ENCODE measurements around the gene METRNL.
A peak's percentile ranks its signal among the peaks of the same experiment; 100 is the strongest.
"Not testable (repeated sequence)": the region's sequence is repeated elsewhere in the genome, so short reads cannot be mapped to it uniquely, and the experiment has no call there.

The METRNL gene

DNA sequence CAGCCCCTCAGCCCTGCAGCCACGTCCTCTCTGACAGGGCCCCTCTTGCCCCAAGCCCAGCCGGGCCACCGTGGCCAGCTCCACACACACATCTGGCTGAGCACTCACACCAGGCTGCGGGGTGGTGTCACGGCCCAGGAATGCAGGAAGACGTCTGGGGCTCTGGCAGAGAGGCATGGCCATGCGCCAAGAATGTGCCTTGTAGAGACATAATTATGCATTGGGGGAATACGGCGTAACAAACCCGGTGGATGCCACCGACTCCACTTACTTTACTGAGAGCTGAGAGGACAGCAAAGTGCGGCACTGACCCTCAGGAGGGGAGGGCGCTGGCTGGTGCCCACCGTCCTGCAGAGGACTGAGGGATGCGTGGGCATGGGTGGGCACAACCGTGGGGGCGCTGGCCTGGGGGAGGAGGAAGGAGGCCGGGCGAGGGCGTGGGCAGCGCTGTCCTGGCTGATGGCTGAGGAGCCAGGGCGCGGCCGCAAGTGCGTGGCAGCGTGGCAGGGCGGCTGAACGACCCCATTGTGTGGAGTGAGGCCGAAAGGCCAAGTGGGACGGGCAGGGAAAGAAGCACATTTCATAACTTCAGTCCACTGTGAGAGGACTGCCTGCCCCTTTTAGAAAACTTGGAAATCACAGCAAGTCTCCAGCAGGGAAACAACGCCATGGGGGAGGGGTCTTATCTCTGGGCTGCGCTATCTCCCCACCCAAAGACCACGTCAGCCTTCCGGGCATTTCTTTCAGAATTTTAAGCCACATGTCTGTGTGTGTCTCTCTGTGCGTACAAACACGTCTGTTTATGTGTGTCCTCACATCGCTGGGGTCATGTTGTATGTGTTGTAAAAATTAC, 30.6 kb downstream of the METRNL start:
- no peak for DNase-seq

DNA sequence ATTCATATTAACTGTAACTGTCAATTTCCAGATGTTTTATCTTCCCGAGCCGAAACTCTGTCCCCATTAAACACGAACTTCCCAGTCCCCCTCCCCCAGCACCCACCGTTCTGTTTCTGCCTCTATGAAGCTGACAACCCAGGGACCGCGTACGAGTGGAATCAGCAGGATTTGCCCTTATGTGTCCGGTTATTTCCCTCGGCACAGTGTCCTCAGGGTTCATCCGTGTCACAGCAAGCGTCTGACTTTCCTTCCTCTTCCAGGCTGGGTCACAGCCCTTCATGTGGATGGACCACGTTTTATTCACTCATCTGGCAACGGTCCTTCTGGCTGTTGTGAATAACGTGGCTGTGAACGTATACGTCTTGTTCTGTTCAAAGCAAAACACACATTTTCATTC, 31.3 kb downstream of the METRNL start:
- no peak for DNase-seq

DNA sequence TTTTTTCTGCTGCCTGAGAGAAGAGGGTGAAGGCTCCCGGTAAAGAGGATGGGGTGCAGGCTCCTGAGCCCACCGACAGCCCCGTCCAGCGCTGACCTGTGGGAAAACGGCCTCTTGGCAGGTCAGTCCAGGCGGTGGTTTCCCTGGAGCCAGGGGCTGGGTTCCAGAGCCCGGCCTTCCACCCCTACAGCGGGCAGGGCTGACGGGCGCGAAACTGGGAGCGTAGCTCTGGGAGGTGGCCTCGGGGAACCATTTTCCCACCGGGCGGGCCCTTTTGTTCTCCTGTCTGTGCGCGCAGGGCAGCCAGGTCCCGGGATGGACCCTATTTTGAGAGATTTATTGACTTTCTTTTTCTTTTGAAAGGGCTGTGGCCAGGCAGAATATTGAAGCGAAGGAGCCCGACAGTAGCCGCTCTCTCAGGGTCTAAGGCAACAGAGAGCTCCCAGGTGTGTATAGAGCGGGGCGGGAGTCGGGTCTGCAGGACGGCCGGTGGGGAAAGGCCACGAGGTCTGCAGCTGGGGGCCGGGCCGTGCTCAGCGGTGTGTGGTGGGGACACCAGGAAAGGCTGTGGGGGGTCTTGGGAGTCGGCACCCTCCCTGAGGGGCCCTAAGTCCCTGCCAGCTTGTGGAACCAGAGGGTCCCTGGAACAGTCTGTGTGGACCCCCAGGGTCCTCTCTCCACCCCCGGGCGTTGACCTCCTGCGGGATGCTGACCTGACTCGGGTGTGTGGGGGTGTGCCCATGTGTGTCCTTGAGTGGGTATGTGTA, 32.3 kb downstream of the METRNL start:
- no peak for DNase-seq

DNA sequence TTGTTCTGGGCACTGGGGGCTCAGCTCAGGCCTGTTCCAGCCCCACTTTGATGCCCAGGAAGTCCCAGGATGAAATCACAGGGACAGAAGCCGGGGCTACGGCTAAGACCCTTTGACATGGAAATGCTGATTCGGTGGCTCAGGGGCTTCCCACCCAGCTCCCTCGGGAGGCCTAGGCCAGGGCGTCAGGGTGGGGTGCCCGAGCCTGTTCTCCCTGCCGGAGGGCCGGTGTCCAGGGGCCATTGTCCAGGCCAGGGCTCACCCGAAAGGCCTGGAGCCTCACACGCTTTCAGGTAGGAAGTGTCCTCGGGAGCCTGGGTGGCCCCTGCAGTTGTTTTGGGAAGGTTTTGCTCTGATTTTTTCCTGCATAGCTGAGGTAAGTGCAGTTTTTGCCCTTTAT, 34.0 kb downstream of the METRNL start:
- DNase-seq: no peak

DNA sequence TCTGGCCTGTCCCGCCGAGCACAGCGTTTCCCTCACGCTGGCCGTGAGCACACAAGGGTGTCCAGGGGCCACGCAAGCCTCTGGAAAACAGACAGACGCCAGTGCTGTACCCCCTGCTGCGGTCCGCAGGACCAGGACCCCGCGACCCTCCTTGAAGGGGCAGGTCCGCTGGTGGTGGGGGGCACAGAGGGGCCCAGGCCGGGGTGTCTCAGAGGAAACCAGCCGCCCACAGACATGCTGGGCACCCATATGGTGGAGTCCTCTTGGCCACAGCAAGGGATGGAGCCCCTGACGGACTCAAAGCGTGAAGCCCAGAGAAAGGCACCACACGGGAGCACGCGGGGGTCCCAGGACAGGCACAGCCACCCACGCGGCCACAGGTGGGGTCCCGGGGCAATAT, 34.4 kb downstream of the METRNL start:
- DNase-seq: no peak

DNA sequence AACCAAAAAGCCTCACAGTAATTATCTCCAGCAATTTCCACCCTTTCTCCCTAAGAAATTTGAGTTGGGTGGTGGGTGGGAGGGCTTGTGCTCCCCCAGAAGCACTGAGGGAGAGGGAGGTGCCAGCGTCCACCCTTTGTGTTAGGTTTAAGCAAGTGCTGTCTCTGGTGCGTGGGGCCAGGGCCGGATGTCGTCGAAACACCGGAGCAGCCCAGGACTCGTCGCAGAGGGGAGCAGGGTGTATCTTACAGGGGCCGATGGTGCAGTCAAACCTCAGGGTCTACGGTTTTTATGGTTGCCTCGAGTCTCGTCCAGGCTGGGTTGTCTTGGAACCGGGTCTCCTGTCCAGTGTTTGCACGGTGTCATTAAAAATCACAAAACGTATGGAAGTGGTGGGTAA, 35.3 kb downstream of the METRNL start:
- DNase-seq: no peak

DNA sequence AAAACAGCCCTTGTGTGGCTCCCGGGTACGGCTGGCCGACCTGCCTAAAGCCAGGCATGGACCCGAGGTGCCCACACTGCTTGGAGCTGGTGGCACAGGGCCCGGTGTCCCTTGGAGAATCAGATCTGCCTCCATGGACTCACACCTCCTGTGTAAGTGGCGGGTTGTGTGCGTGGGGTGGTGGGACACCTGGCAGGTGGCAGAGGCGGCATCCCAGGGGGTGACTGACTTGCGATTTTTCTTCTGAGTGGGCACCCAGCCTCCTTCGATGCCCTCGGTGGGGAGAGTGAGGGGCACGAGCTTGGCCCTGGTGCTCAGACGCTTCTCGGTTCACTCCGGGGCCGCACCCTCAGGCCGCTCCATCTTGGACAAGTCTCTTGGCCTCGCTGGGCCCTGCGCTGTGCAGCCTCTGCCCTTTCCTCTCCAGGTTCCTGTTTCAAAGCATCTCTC, 35.8 kb downstream of the METRNL start:
- DNase-seq: no peak

DNA sequence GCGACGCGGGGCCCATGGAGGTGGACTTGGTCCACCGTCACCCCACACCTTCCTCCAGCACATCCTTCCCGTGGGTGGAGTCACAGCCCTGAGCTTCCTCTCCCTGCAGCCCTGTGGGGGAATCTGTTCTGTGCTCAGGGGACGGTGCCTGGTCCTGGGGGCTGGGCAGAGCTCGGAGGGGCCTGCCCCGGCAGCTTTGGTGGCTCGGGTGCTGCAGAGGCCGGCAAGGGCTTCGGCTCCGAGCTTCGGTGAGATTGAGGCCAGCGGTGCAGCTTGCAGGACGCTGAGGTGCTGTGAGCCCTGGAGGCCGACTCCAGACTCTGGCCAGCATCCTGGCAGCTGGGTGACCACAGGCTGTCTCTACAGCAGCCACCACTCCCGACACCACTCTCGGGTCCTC, 36.4 kb downstream of the METRNL start:
- no peak for DNase-seq

DNA sequence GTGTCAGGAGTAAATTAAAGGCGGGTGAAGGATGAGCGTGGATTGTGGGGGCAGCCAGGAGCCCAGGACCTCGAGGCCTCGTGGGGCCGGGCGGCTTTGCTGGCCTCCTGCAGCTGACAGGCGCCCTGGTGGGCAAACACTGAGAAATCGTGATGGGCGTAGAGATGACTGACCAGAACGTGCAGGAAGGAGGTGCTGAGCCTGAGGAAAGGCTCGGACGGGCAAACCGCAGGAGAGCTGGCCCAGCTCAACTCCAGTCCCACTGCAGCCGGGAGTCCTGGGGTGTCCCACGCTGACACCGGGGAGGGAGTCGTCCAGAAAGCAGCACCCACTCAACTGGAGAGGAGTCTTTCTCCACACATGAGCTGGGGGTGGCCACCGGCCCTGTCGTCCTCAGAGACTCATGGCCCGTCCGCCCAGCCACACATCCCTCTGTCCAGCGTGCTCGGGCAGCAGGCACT, 36.9 kb downstream of the METRNL start:
- no peak for DNase-seq

DNA sequence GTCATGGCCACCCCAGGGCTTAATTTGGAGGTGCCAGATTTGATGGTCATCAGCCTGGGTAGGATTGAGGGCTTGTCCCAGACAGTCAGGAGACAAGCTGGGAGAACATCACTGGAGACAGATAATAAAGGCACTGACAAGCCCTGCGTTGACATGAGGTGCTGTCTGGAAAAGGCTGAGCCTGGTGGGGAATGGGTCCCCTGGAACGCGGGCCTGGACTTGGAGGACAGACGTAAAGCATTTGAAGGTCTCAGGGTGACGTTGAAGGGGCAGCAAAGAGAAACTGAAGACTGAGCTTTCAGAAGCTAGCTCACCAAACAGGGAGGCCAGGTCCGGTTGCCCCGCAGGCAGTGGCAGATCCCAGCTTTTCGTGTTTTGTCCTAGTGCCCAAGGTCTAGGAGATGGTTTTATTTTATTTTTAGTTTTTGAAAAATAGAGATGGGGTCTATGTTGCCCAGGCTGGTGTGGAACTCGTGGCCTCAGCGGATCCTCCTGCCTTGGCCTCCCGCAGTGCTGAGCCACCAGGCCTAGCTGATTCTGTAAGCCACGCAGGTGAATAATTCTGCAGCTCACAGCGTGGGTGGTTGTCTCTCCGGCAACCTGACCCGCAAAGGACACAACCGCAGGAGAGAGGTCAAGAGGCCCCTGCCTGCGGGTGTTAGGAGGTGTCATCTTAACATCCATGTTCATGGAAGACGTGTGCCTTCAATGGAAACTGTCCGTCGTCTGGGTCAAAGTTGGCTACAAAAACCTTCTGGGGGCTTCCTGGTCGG, 37.6 kb downstream of the METRNL start:
- DNase-seq: no peak

DNA sequence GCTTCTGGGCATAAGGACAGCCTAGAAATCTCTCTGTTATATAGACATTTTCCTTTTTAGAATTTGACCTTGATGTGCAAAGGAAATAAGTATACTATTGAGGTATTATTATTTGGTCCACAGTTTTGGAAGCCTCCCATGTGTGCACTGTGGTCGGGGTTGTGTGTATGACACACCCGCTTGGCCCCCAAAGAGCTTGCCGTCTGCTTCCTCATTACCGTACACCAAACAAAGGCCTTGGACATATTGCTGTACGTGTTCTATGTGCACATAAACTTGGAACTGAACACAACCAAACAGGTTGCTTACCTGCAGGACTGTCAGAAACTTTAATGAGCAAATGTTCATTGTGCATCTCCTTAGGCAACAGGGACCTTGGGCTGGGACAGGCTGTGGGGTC, 38.2 kb downstream of the METRNL start:
- no peak for DNase-seq

DNA sequence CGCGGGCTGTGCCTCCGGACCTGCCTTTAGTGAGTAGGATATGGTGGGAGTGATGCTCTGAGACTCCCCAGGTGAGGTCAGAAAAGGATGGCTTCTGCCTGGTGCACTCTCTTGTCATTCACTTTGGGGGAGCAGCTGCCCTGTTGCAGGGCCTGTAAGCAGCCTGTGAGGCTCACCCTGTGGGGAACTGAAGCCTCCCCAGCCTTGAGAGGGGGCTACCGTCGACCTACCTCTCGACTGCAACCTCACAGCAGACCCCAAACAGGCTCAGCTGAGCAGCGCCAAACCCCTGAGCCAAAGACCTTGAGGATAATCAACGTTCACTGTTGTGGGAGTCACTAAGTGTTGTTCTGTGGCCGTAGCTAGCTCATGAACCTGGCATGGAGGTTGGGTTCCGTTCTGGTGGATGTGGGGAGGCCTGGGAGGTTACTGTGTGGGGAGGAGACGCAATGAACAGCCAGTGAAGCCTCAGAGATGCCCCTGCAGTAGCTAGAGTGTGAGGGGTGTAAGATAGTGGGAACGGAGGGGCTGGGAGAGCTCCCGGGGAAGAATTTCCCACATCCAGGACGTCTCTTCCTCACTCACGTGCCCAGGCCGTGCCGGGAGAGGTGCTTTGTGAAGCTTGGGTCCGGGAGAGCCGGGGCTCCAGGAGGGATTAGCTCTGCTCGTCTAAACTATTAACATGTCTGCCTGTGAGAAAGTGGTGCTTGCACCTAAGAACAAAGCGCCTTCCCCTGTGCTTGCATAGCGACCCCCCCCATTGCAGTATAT, 38.8 kb downstream of the METRNL start:
- DNase-seq: no peak

DNA sequence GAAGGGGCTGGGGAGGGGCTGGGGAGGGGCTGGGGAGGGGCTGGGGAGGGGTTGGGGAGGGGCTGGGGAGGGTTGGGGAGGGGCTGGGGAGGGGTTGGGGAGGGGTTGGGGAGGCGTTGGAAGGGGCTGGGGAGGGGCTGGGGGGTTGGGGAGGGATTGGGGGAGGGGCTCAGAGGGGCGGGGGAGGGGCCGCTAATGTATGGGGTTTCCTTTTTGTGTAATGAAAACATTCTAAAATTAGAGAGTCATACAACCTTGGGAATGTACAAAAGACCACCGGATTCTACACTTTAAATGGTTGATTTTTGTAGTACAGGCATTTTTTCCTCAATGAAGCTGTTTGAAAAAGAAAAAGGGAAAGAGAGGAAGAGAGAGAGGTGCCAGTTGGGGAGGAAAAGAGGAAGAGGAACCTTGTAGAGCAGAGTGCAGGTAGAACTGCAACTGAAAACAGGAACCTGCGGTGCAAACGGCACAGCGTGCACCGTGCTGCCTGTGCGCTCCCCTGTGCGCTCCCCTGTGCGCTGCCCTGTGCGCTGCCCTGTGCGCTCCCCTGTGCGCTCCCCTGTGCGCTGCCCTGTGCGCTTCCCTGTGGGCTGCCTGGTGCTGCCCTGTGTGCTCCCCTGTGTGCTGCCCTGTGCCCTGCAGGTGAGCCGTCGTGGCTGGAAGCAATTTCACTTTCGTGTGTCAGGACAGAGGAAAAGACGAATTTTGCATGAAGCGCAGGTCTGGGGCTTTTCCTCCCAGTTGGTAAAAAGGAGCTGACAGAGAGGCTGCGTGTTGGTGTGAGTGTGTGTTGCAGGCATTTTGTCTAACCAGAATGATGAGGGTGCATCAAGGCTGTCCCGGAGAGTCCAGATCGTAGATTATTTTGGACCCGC, 40.8 kb downstream of the METRNL start:
- DNase-seq: peak; percentile 28

DNA sequence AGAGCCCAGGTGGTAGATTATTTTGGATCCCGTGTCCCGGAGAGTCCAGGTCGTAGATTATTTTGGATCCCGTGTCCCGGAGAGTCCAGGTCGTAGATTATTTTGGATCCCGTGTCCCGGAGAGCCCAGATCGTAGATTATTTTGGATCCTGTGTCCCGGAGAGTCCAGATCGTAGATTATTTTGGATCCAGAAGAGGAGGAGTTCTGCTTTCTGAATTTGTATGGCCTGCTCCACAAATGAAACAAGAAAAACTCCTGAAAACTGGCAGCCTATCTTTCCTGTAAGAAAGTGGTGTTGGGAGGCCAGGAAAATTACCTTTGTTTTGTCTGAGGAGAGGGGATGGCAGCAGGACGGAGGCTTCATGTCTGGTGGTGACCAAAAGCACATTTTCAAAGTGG, 42.1 kb downstream of the METRNL start:
- DNase-seq: not testable (repeated sequence)

DNA sequence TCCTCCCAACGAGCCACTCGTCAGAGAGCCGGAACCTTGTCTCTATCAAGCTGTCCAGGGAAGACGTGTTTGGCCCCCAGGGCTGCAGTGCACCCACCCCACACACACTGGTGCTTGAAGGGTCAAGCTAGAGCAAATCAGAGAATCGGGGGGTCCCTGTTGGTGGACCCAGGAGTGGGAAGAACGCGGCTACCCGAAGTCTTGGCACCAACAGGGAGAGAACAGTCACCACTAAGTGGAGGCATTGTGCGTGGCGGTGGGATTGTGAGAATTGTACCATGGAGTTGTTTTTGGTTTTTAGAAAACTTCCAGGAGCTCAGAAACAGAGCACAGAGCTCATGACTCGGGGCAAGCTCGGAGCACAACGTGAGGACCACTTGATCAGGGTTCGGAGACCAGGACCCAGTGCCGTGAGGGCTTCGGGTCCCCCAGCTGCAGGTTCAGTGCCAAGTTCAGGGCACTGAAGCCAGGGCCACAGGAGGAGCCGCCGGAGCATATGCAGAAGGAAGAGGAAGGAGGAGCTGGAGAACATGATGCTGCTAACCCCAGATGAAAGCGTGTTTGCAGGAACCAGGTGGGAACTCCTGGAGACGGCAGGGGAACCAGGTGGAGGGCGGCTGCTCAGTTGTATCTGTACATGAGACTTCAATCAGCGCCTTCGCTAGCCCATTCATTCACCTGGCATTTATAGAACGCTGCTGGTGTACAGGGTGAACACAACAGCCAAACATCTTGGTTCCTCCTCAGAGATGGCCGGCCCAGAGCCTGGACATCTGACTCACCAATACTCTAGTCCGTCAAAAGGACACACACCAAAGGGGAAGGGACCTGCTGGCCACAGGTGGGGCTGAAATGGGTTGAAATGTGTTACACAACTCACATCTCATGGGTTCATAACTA, 42.8 kb downstream of the METRNL start:
- no peak for DNase-seq

DNA sequence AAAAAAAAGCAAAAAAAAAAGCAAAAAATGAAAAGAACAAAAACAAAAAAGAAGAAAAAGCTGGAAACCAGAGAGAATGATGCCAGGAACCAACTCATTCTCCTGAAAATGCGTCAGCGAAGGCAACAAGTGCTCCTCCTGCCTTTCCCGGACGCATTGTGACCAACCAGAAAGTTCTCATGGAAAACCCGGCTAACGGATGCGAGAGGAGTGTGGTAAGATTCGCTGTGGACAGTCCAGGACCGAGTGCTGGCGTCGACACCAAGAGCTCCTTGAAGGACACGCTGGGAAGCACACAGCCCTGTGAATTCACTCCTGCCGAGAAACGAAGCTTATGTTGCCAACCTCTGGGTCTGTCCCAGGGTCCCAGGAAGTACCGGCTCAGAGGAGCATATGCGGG, 43.4 kb downstream of the METRNL start:
- no peak for DNase-seq

DNA sequence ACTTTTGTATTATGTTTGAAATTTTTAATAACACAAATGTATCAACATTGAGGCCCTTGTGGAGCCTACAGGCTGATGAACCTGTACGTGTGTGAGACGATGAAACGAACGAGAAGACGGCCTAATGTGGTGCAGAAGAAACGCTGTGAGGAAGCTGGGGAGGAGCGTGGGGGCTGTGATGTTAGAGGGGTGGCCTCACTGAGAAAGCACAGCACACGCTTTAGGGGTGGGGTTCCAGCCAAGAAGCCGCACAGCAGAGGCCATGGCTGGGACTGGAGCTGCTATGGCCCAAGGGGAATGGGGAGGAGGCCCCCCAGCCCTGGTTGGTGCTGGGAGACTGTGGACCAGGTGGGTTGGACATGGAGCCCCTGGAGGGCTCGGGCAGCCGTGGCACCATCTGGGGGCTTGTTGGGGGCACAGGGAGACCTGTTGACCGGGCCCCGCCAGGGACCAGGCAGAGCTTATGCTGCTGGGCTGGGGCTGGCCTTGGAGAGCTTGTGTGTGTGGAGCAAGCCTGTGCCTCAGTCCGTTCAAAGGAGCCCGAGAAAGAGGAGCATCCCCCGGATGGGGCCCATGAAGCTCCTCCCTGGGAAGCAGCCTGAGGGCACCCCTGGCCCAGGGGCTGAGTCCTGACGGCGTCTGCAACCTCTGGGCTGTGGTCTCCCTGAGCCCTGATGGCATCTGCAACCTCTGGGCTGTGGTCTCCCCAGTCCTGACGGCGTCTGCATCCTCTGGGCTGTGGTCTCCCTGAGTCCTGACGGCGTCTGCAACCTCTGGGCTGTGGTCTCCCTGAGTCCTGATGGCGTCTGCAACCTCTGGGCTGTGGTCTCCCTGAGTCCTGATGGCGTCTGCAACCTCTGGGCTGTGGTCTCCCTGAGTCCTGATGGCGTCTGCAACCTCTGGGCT, 44.7 kb downstream of the METRNL start:
- DNase-seq: no peak

DNA sequence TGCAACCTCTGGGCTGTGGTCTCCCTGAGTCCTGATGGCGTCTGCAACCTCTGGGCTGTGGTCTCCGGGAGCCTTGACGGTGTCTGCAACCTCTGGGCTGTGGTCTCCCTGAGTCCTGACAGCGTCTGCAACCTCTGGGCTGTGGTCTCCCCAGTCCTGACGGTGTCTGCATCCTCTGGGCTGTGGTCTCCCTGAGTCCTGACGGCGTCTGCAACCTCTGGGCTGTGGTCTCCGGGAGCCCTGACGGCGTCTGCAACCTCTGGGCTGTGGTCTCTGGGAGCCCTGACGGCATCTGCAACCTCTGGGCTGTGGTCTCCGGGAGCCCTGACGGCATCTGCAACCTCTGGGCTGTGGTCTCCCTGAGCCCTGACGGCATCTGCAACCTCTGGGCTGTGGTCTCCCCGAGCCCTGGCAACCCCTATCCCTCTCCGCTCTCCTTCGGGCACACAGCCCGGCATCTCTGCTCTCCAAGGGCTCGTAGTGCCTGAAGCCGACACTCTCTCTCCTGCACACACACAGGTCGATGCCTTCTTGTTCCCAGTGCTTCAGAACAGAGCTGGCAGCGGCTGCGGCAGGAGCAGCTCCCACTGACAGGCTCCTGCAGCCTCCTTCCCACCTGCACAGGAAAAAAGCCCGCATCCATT, 45.6 kb downstream of the METRNL start:
- DNase-seq: peak; percentile 34
